Astrocyte (in vitro differentiated cells and primary cell): ENCODE measurements around the gene KLHL14.

Experiments used
- EZH2 ChIP-seq: IDR thresholded peaks from 2 replicates; pipeline ENCODE4 v1.6.1; 2012; ENCODE audit warnings: mild to moderate bottlenecking, low read length, inconsistent platforms; ENCODE audit not compliant: insufficient read depth
- TF ChIP-seq, protein P1 (sequence below): IDR thresholded peaks from 2 replicates; pipeline ENCODE4 v1.5.1; 2011; ENCODE audit warnings: low read depth, mild to moderate bottlenecking, inconsistent platforms, low read length, moderate library complexity; ENCODE audit not compliant: insufficient read depth

DNA sequence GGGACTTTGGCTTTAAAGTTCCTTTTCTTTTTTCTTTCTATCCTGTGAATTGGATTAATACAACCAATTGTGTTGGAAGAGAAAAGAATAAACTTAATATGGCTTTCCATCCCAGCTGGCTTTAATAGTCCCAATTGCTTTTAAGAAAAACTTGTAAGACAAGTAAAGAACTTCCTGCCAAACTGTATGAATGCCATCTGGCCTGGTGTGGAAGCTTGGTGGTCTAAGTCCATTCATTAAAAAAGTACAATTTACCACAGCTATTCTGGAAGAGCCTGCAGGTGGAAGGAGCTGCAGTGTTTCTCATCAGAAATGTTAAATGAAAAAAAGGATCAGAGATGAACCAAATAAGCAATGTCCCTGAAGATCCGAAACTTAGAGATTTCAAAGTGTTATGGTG is 103.9 kb downstream of the KLHL14 start:
- TF ChIP-seq, protein P1, sequence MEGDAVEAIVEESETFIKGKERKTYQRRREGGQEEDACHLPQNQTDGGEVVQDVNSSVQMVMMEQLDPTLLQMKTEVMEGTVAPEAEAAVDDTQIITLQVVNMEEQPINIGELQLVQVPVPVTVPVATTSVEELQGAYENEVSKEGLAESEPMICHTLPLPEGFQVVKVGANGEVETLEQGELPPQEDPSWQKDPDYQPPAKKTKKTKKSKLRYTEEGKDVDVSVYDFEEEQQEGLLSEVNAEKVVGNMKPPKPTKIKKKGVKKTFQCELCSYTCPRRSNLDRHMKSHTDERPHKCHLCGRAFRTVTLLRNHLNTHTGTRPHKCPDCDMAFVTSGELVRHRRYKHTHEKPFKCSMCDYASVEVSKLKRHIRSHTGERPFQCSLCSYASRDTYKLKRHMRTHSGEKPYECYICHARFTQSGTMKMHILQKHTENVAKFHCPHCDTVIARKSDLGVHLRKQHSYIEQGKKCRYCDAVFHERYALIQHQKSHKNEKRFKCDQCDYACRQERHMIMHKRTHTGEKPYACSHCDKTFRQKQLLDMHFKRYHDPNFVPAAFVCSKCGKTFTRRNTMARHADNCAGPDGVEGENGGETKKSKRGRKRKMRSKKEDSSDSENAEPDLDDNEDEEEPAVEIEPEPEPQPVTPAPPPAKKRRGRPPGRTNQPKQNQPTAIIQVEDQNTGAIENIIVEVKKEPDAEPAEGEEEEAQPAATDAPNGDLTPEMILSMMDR = no peak
- no peak for TF ChIP-seq EZH2
